ENCODE results near the gene LOXL1. TPM values are rescaled to one million over a fixed set of nuclear protein-coding genes. Genes with fewer than 3 reads are reported as not detected.

LOXL1 gene
- total and polyA plus RNA-seq, 10 of the 15 experiments (the other 5 are each of a cell fraction or from before 2014, with no cell fraction given) = 0.07 to 0.15 TPM; not detected in 8

DNA sequence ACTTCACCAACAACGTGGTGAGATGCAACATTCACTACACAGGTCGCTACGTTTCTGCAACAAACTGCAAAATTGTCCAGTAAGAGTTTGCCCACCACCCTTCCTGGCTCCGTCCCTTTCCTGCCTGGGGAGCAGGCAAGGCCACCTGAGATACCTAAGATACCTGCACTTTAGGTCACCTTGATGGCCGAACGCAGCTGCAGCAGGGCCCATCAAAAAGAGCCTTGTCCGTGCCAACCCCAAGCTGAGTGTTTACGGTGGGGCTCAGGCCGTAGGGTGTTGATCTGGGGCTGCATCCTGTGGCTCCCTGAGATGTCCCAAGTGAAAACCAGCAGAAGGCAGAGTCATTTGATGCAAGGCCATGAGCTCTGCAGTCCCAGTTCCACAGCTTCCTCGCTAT is 23.2 kb downstream of the LOXL1 start:
- no peaks in the 10 kb centered on the region for H3K79me2 ChIP-seq (ENCODE audit: control insufficient read depth, insufficient read depth, low read length)
- CTCF ChIA-PET = interaction anchor here (0.7 to 0.9 kb wide), 2 partner anchors 15 to 371 kb away, joined by 3 to 4 read pairs; no protein-coding TSS in a partner anchor

More for the DNA sequence above, 23.2 kb downstream of the LOXL1 start:
- FAIRE-seq (no peak), DNase-seq (ENCODE audit: low read depth, low spot score) (no peak), ATAC-seq (no peak)
- TF ChIP-seq FOXM1 (IDR thresholded peaks at IDR 0.05; ENCODE audit: low read depth, low read length) = no peak
- no peak for TF ChIP-seq MEF2A (IDR thresholded peaks at IDR 0.05; ENCODE audit: insufficient read depth, low read depth, low read length)
- TF ChIP-seq, protein P1, sequence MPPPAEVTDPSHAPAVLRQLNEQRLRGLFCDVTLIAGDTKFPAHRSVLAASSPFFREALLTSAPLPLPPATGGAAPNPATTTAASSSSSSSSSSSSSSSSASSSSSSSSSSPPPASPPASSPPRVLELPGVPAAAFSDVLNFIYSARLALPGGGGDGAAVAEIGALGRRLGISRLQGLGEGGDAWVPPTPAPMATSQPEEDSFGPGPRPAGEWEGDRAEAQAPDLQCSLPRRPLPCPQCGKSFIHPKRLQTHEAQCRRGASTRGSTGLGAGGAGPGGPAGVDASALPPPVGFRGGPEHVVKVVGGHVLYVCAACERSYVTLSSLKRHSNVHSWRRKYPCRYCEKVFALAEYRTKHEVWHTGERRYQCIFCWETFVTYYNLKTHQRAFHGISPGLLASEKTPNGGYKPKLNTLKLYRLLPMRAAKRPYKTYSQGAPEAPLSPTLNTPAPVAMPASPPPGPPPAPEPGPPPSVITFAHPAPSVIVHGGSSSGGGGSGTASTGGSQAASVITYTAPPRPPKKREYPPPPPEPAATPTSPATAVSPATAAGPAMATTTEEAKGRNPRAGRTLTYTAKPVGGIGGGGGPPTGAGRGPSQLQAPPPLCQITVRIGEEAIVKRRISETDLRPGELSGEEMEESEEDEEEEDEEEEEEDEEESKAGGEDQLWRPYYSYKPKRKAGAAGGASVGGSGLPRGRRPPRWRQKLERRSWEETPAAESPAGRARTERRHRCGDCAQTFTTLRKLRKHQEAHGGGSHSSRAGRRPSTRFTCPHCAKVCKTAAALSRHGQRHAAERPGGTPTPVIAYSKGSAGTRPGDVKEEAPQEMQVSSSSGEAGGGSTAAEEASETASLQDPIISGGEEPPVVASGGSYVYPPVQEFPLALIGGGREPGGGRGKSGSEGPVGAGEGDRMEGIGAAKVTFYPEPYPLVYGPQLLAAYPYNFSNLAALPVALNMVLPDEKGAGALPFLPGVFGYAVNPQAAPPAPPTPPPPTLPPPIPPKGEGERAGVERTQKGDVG (CRISPR knock-in tag; IDR thresholded peaks at IDR 0.05) = no peak
- no peak for TF ChIP-seq CBX5 (IDR thresholded peaks at IDR 0.05; ENCODE audit: low read depth)
- TF ChIP-seq NKRF (conservative IDR thresholded peaks at IDR 0.05) = no peak
- TF ChIP-seq KLF5 (IDR thresholded peaks at IDR 0.05; ENCODE audit: partially characterized antibody) = no peak
- Histone ChIP-seq H3K4me1 (ENCODE audit: control insufficient read depth, insufficient read depth, low read length) (no peaks in the 10 kb centered on the region), H3K4me2 (ENCODE audit: control insufficient read depth, insufficient read depth) (no peak overlapping the region), H4K20me1 (ENCODE audit: control insufficient read depth, insufficient read depth) (no peaks in the 10 kb centered on the region), H3K36me3 (ENCODE audit: control insufficient read depth in 2 of 2, insufficient read depth in 2 of 2, low read length in 1 of 2) (no peaks in the 10 kb centered on the region), H3K4me3 (no peak overlapping the region), H3K9ac (ENCODE audit: control insufficient read depth, insufficient read depth, low read length) (no peak overlapping the region), H2AFZ (ENCODE audit: control insufficient read depth, low read depth, low read length) (no peak overlapping the region), H3K27ac (ENCODE audit: control insufficient read depth, insufficient read depth) (no peak overlapping the region), H3K27me3 (replicated peaks in 1 of 2; ENCODE audit: control insufficient read depth in 2 of 2, insufficient read depth in 2 of 2, low read length in 1 of 2) (no peaks in the 10 kb centered on the region; a peak in 2 of 4 replicates), H3K9me3 (replicated peaks; ENCODE audit: control insufficient read depth, insufficient read depth, low read length) (no peaks in the 10 kb centered on the region)
- in situ Hi-C loops (cut with MboI) (no loop called here), intact Hi-C loops (cut with micrococcal nuclease; ENCODE audit: unreplicated experiment) (no loop called here)
- 27% methylated on average over 10 of the region's 10 CpGs for WGBS (ENCODE audit: insufficient coverage, insufficient replicate concordance, low lambda C conversion rate, missing lambda C conversion rate)
- POLR2A ChIA-PET = no interaction called here
- RAD21 ChIA-PET (ENCODE audit: unreplicated experiment) = interaction anchor here (1.5 kb wide), 1 partner anchor 373 kb away, joined by 3 read pairs; no protein-coding TSS in a partner anchor
- SMC1A ChIA-PET (ENCODE audit: uncharacterized antibody, unreplicated experiment) = no interaction called here
- no TSS peak for BruUV-seq (replicated peaks)
